NOMO-1 treated with DMSO at 0.1 percent for 48 hours (cell line): ENCODE results near the gene STT3B.
A peak's percentile ranks its signal among the peaks of the same experiment; 100 is the strongest.
"Not testable (repeated sequence)": the region's sequence is repeated elsewhere in the genome, so short reads cannot be mapped to it uniquely, and the experiment has no call there.

Experiments
- DNase-seq: peaks from one replicate; lab custom pipeline; 2025; ENCODE audit not compliant: unreplicated experiment; lab: John Stamatoyannopoulos, UW

Gene STT3B

DNA sequence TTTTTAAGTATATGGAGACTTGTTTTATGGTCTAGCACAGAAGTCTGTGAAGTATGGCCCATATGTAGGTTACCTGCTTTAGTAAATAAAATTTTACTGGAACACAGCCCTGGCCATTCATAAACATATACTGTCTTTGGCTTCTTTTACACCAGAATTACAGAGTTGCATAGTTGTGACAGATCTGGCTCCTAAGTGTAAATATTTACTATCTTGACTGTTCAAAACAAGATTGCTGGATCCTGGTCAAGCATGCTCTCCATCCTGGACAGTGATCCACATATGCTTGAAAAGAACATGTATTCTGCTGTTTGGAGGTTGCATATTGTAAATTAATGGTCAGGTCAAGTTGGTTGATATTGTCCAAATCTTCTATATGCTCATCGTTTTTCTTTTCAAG lies 57.9 kb downstream of the STT3B start:
- no peak for DNase-seq

DNA sequence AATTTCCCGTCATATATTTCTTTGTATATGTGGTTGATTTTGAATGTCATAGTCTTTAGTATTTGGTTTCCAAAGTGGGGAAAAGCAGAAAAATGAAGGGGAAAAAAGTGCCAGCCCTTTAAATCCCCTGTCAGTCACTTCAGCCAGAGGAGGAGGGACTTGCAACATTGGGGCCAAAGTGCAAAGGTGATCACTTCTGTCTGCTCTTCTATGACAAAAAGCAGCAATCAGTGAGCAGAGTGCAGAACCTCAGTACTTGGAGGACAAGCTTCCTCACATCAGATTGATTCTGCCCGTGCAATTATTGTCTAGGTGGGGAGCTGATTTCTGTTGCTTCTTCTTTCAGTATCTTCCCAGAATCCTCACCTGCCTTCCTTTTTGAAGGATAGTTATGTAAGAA lies 60.0 kb downstream of the STT3B start:
- no peak for DNase-seq

DNA sequence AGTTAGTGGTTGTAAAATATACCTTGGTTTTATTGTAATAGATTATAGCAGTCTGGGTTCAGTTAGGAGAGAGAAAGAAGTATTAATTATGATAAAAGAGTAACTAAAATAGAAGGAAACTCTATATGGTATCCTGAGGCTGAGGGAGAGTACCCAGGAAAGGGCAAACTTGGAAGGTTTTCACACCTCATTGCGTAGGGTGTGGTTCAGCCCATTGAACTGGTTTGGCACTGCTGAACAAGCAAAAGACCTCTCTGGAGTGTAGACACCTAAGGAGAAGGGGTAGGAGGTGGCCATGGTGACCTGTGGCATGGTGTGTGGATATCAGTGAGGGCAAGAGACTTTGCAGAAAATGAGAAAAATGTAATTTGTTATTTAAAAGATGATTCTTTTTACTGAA lies 63.5 kb downstream of the STT3B start:
- DNase-seq = no peak

DNA sequence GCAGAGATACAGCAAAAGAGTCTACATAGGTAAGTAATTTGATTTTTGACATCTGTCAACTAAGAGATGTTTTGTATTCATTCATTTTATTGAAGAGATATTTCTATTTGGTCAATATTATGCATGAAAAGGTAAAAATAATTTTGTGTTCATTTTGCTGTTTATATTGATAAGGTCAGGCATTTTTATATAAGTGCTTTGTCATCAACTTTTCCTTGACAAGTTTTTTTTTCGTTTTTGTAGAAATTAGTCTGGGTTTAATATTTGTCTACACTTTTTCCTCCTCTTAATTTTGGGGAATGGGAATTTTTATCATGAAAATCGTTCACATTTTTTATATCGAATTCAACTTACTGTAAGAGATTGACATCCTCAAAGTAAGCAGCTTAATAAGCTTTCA lies 67.7 kb downstream of the STT3B start:
- DNase-seq = no peak

DNA sequence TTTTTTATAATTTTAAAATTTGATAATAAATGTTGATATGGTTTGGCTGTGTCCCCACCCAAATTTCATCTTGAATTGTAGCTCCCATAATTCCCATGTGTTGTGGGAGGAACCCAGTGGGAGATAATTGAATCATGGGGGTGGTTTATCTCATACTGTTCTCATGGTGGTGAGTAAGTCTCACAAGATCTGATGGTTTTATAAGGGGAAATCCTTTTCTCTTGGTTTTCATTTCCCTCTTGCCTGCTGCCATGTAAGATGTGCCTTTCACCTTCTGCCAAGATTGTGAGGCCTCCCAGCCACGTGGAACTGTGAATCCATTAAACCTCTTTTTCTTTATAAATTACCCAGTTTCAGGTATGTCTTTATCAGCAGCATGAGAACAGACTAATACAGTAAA lies 72.6 kb downstream of the STT3B start:
- not testable (repeated sequence) for DNase-seq

DNA sequence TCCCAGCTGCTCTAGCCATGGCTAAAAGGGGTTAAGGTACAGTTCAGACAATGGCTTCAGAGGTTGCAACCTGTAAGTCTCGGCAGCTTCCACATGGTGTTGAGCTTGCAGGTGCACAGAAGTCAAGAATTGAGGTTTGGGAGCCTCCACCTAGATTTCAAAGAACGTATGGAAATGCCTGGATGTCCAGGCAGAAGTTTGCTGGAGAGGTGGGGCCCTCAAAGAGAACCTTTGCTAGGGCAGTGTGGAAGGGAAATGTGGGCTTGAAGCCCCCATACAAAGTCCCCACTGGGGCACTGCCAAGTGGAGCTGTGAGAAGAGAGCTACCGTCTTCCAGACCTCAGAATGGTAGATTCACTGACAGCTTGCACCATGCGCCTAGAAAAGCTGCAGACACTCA lies 73.7 kb downstream of the STT3B start:
- no peak for DNase-seq

DNA sequence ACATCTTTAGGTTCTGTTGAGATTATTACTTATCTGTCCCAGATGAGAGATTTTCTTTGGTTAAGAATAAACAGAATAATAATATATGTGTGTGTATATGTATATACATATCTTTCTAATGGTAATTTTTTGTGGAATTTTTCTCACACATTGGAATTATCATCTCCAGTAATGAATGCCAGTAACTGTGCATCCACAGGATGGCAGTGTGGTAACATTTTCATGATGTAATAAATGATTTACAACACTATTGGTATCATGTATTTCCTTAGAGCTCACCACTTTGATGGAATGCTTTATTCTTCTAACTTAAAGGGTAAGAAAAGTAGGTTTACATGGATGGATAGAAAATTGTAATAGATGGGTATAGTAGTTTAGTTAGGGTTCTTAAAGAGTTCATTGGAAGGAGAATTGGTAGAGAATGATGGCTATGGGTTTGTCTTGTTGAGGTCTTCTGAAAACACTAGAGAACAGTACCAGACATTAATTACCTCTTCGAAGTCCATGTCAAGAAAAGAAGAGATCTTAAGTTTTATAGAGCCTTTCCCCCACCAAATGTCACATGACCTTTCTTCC lies 78.1 kb downstream of the STT3B start:
- DNase-seq = no peak

DNA sequence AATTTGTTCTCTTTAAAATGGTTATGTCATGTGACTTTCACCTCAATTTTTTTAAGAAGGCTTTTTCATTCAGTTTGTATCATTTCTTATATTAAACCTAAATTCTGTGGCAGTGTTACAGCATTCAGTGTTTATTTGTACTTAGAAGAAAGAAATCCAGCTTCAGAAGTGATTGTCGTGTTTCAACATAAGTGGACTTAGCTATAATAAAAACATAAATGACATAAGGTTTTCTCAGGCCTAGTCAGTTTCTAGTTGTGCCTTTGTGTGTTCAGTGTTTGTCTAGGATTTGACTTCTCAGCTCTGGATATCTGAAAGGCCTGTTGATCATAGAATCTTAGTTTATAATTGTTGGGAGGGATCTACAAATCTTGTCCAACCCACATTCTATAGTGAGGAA lies 80.5 kb downstream of the STT3B start:
- DNase-seq = no peak

DNA sequence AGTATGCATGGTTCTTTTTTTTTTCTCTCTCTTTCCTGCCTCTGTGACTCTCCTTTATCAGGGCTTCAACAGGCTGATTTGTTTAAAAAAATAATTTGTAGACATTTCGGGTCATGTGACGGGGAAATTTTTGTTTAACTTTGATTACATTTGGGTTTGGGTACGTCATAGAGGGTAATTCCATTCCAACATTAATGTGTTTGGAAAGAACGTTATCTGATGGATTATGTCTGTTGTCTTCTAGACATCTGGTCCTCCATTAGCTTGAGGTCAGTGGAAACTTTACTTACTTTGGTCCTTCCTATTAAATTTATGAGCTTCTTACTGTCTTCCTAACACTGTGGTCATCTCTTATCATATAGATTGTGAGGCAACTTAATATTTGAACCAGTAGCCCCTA lies 80.9 kb downstream of the STT3B start:
- DNase-seq = no peak

DNA sequence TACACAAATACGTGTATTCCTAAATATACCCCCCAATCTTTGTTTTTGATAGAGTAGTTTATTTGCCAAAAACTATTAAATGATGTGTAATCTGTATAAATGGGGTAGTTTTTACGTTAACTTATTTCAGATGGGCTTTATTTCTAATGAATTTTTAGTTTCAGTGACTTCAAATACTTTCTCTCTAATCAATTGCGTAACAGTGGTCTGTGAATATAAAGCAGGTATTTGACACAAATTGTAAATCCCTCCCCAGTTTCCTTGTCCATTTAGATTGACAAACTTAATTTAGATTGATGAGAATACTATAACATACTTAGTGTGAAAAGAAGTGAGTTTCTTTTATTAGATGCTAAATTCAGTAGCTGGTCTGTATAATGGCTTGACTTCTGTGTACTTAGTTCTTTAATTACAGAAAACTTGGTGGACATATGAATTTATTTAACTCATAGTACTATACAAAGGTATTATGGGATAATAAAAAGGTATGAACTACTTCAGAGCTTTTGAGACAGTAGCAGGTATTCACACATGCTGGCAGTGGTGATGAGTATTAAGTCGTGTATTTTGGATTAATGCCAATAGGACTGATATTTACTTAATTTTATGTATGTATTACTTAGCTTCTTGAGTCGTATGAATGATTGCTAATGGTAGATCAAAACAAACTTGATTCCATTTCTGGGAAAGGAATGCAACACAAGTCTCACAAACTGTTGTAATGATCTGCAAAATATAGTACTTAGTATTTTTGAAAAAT lies 81.6 kb downstream of the STT3B start:
- DNase-seq = no peak

DNA sequence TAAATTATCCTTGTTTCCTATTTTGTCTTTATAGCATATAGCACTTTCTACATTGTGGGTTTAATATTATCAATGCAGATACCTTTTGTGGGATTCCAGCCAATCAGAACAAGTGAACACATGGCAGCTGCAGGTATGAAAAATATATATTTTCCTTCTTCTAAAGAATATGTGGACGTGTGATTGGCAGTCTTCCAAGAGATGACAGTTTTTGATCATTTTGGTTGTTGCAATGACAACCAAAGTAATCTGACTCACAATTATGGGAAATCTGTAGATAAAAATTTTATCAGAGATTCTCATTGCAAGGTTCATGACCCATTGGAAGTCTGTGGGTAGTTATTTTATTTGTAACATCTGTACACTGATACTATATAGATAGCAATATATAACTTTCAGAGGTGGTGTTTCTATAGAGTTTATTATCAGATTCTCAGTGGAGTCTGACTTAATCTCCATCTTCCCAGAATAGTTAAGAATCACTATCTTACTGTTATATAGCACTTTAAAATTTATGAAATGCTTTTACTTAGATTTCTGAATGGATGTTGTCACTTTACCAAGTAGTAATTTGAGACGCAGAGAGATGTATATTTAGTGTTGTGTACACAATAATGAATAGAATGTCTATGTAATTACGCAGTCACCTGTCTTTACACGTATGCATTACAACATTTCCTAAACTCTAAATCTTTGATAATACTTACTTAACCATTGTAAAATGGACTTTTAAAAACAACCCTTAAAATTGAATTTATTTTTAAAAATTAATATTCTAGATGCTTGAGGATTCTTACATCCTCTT lies 82.5 kb downstream of the STT3B start:
- no peak for DNase-seq

DNA sequence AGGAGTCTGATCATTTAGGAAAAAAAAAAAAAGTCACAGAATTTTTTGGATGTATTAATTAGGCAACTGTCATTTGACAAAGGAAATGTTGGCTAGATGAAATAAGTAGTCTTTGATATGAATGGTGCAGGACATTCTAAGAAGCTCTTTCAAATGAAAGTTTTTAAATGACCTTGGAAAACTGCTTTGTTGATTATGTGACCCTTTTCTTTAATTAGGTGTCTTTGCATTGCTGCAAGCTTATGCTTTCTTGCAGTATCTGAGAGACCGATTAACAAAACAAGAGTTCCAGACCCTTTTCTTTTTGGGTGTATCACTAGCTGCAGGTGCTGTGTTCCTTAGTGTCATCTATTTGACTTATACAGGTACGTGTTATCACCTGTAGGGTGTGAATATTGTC lies 84.0 kb downstream of the STT3B start:
- DNase-seq = no peak

DNA sequence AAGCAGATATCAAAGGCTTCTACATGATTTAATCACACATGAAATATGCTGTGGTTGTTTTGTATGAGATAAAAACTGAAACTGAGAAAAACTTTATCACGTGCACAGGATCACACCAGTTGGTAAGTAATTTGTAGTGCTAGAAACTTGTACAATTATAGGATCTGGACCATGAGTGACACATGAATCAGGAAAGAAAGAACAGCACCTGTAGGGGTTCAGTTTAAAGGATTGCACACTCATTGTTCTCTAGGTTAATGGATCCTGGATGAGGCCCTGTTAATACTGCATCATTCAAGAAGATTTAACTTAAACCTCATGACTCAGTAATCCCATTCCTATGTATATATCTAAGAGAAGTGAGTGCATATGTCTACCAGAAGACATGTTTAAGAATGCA lies 87.9 kb downstream of the STT3B start:
- DNase-seq = no peak

DNA sequence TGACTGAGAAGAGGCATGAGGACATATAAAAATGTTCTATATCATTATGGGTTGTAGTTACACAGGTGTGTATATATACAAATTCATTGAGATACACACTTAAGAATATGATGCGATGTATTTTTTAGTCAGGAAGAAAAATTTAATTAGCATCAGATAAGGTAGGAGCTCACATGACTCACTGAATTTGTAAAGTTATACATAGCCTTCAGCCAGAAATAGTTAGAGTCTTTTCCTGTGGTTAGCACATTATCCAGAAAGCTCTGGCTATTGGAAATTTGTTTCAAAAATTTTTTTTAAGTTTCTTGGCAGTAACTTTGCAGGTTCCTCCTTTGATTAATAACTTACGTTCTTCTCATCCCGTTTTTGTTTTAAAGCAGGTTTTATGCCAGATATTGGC lies 88.6 kb downstream of the STT3B start:
- no peak for DNase-seq

DNA sequence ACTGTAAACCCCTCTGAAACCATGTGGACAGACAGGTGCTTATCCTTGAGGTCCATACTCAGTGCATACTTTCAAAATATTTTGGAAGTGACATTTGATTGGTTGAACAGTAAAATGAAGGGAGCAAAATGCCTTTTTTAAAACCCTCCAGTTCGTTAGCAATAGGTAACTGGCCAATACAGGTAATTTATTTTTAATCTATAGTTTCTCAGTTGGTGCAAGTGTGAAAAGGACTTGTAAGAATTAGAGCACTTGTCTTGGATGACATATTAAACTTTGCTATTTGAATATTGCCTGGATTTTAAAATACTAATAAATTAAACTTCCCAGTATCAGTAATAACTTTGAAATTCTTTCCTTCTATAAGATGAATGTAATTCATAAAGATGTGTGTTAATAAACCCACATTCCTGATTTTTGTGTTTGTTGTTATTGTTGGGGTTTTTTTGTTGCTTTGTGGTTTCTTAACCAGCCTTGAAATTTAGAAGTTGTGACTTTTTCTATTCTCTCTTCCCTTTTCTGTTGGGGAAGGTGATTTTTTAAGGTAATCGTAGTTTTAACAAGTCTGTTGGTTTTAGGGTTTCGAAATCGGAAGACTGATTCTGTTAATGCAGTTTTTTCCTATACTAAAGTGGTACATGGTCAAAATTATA lies 90.0 kb downstream of the STT3B start:
- DNase-seq = peak; percentile 56

DNA sequence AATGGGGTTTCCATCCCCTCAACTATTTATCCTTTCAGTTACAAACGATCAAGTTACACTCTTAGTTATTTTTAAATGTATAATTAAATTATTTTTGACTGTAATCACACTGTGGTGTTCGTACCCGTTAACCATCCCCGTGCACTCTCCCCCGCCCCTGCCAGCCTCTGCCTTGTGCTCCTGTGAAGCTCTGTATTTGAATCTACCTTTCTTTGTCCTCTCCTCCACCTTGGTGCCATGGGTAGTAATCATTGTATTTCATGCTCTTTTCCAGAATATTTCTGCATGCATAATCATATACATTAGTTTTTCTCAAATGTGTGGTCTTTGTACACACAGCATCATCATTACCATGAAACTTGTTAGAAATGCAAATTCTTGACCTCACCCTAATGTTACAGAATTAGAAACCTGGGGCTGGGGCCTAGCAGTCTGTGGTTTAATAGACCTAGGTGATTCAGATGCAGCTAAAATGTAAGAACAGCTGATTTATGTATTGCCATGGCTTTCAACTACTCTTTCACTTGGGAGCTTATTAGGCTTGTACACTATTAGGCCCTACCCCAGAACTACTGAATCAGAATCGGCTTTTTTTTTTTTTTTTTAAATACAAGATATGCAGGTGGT lies 91.5 kb downstream of the STT3B start:
- no peak for DNase-seq

DNA sequence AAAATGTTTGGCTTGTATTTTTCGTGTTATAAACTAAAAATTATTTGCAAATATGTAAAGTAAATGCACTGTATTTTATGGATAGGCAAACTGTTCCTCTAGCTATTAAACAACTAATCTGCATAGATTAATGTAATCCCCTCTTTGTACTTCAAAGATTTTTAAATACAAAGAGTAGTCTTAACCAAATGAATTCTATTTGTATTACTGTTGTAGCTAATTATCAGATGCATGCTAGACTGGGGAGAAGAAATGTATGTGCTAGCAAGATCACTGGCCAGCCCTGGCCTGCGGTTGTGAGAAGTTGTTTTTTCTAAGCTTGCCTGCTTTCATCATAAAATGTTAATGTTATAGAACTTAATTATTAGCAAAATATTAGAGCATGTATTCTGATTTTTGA lies 92.6 kb downstream of the STT3B start:
- no peak for DNase-seq

DNA sequence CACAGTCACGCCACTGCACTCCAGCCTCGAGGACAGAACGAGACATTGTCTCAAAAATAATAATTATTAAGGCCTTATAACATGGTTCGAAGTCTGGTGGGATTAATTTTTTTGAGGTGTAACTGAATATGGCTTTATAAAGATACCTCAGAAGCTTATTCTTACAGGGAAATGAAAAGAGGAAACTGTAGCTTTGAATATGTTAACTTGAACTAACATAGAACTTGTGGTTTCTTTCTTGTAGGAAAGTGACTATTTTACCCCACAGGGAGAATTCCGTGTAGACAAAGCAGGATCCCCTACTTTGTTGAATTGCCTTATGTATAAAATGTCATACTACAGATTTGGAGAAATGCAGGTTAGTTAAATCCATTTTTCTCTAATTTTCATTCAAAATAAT lies 96.3 kb downstream of the STT3B start:
- peak; percentile 63 for DNase-seq

DNA sequence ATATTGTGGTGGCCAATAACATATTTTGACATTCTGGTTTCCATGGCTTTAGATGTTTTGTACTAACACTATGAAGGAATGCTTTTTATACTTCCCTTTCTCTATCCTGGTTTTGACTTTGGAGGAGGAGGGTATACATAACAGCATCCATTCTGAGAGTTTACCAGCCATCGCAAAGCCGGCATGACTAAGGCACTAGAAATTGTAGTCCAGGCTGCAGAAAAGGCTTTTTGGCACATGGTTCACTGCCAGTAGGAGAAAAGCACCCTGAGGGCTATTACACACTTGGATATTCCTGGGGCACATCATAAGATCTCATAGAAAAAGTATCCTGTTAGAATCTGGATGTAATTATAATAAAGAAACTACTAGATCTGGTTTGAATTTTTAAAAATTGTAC lies 101.8 kb downstream of the STT3B start:
- DNase-seq = no peak

DNA sequence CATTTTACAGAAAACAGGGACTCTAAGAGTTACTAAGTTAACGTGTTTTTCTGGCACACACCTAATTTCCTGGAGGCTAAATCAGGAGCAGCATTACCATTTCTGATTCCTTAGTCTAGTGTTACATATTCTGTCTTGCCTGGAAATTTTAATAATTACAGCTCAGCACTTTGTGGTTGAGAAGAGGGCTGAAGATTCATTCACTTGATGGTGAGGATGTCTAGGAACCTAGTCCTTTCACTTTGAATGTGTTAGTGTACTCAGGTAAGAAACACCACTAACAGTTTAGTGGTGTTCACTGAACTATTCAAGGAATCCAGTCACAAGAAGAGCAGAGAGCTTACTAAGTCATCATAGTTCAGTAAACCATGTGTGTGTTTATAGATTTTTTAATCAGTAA lies 102.8 kb downstream of the STT3B start:
- DNase-seq = no peak

DNA sequence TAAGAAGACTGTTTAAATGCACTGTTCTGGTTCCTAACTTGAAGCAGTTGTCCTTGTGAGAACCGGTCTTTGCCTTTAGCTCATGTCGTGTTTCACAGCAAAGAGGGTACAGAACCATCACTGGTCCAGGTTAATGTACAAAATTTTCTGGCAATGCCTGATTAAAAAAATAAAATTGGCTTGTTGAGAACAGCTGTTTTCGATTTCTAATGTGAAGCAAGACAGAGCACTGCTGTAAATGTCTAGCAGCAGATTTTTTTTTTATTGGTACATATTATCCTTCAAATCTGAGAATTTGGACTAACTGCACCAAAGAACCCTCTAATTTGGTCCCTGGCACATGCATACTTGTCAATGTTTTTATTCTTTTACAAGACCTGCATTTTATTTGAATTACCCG lies 103.3 kb downstream of the STT3B start:
- DNase-seq = no peak
